Activated naive CD4-positive, alpha-beta T cell treated with anti-CD3 and anti-CD28 coated beads, Interleukin-2, amount 50 U/mL, for 72 hours (primary cell): ENCODE results near the gene WDR1. TPM values are rescaled to one million over a fixed set of nuclear protein-coding genes. Genes with fewer than 3 reads are reported as not detected.

ENCODE experiments used
- ATAC-seq, 2 donors: fragments of 150-1000 bp; cut with Tn5 transposase; 2 replicates each; pipeline ENCODE4 v1.10.0; 2021; ENCODE audit warnings: mild to moderate bottlenecking in 2 of 2, moderate library complexity in 2 of 2
- DNase-seq, 2 donors: peaks; one replicate each; pipeline ENCODE4 v3.0.0; 2021 to 2022; ENCODE audit warnings: low spot score in 2 of 2
- H3K27ac Mint-ChIP-seq, 2 donors: one replicate each; pipeline ENCODE4 v1.8.0; 2022; ENCODE audit warnings: mild to moderate bottlenecking in 2 of 2, mixed read lengths in 2 of 2
- H3K36me3 Mint-ChIP-seq, 2 donors: one replicate each; pipeline ENCODE4 v1.8.0; 2022; ENCODE audit warnings: mixed read lengths in 2 of 2
- H3K9me3 Mint-ChIP-seq, 2 donors: one replicate each; pipeline ENCODE4 v1.8.0; 2022; ENCODE audit warnings: mixed read lengths in 2 of 2
- total RNA-seq, 2 donors: library from RNA; stranded (reverse); gene quantifications; one replicate each; pipeline ENCODE4 v1.2.3, GENCODE V29; 2022

Gene WDR1, protein sequence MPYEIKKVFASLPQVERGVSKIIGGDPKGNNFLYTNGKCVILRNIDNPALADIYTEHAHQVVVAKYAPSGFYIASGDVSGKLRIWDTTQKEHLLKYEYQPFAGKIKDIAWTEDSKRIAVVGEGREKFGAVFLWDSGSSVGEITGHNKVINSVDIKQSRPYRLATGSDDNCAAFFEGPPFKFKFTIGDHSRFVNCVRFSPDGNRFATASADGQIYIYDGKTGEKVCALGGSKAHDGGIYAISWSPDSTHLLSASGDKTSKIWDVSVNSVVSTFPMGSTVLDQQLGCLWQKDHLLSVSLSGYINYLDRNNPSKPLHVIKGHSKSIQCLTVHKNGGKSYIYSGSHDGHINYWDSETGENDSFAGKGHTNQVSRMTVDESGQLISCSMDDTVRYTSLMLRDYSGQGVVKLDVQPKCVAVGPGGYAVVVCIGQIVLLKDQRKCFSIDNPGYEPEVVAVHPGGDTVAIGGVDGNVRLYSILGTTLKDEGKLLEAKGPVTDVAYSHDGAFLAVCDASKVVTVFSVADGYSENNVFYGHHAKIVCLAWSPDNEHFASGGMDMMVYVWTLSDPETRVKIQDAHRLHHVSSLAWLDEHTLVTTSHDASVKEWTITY
- 100 to 1,000 TPM; 382 to 520 TPM for total RNA-seq

DNA sequence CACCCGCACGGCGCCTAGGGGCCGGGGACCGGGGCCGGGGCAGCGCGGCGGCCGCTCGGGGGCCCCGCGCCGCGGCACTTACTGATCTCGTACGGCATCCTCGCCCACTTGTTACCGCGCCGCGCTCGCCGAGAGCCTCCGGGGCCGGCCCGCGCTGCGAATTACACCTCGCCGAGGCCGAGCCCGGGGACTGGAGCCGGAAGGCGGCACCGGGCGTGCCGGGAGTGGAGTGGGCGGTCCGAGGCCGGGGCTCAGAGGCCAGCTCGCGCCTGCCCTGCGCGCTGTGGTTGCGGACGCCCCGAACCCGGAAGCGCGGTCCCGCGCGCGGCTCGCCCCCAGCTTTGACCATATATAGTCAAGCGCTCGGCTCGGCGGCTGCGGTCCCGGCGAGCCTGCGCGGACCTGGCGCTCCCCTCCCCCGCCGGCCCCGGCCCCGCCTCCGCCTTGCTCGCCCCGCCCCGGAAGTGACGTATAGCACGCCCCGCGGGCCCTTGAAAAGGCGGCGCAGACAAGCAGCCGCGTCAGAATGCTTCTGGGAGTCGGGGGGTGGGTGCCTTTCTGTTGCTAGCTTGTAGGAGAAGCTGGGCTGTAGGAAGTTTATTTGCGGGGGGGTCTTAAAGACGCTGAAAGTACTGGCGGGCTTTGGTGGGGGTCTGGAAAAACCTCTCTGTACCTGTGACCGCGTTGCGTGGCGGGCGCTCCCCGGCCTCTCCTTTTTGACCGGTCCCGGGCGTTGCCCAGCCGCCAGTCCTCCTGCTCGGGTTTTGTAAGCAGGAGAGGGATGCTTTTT, at the start of gene WDR1:
Gene WDR1, minus strand, starts transcription at position 231 of the 790 bp plus-strand sequence. Its CDS starts 133 bp downstream, at position 98.
- Mint-ChIP-seq H3K27ac (peak within 1 kb of the TSS; percentile 99 to 100), H3K9me3 (no peaks in the 10 kb centered on the region), H3K36me3 (peaks cover 48 to 51% of the 10 kb centered on the region in 2 donors)
- peak; percentile 95 to 96 for DNase-seq
- peak; percentile 85 for ATAC-seq

GRCh38 chr4:10164877-10165283, 48.3 kb upstream of the WDR1 start:
- DNase-seq (no peak), ATAC-seq (no peak)
- Mint-ChIP-seq H3K27ac (no peak overlapping the region), H3K36me3 (no peaks in the 10 kb centered on the region), H3K9me3 (no peaks in the 10 kb centered on the region)

DNA sequence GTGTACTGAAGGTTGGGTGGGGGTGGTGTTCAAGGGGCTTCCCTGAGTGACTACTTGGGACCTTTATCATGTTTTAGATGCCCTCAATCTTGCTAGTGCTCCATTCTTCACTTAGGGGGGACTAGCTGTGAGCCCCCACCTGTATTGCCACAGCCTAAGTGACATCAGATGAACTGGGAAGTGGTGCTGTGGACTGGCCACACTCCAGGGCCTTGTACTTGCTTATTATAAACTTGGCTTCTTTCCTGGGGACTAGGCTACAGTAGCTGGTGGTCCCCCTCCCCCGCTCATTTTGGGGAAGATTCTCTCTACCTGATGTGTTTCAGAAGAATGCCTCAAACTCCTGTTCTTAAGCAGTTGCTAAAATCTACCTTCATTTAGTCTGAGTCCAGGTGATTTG, 46.7 kb upstream of the WDR1 start:
- no peak for DNase-seq
- Mint-ChIP-seq H3K27ac (no peak overlapping the region), H3K9me3 (no peaks in the 10 kb centered on the region), H3K36me3 (no peaks in the 10 kb centered on the region)
- ATAC-seq: no peak

GRCh38 chr4:10162341-10163000, 45.9 kb upstream of the WDR1 start:
- no peaks in the 10 kb centered on the region for H3K36me3 Mint-ChIP-seq
- ATAC-seq: peak in 1 of 2 donors; percentile 3
- H3K9me3 Mint-ChIP-seq: no peaks in the 10 kb centered on the region
- DNase-seq: no peak
- peak overlapping the region in 1 of 2 donors; percentile 66 for H3K27ac Mint-ChIP-seq

GRCh38 chr4:10161840-10162239, 45.2 kb upstream of the WDR1 start:
- peak in 1 of 2 donors; percentile 66 for DNase-seq
- Mint-ChIP-seq H3K9me3 (no peaks in the 10 kb centered on the region), H3K36me3 (no peaks in the 10 kb centered on the region), H3K27ac (peak overlapping the region in 1 of 2 donors; percentile 66)
- ATAC-seq: peak; percentile 80 to 90

DNA sequence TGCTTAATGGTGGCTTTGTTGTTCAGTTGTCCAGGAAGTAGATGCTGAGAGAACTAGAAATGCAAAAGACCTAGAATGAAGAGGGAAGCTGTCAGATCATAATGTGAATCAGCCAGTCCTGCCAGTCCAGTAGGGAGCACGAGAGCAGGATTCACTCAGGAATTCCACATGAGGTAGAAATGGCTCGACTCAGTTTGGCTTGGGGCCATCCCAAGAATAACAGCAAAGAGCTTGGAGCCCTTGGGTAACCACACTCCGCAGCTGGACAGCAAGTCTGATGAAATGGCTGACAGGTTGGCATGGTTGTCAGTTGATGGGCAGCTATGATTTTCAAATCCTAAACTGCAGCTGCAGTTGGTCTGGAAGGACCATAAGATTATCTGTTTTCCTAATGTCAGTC, 44.5 kb upstream of the WDR1 start:
- DNase-seq (no peak), ATAC-seq (no peak)
- Mint-ChIP-seq H3K27ac (peak overlapping the region in 1 of 2 donors; percentile 66), H3K36me3 (no peaks in the 10 kb centered on the region), H3K9me3 (no peaks in the 10 kb centered on the region)

DNA sequence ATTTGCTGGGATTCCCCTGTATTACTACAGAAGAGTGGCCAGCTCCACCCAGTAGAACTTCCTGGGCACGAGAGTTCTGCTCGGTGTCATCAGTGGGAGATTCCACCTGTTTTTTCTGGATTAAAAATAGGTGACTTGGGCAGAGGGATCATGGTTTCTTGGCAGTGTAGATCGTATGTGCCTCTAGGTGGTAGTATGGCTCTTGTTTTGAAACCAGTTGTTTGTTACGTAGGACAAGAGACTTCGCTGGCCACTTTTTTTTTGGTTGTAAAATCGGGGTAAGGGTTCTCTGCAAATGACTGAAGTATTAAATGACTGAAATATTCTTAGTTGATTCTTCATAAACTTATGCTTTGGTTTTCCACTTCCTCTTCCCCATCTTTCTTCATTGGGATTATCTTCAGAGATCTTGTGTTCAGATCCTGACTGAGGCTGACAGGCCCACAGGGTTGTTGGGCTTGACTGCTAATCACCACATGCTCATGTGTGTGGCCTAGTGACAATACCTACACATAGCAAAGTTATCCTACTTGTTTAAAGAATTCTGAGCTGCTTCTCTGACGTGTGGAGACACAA, 43.8 kb upstream of the WDR1 start:
- ATAC-seq (no peak), DNase-seq (no peak)
- H3K27ac Mint-ChIP-seq: peak overlapping the region in 1 of 2 donors; percentile 64
- no peaks in the 10 kb centered on the region for H3K9me3 Mint-ChIP-seq
- H3K36me3 Mint-ChIP-seq: no peaks in the 10 kb centered on the region

GRCh38 chr4:10159671-10160070, 43.1 kb upstream of the WDR1 start:
- Mint-ChIP-seq H3K36me3 (no peaks in the 10 kb centered on the region), H3K9me3 (no peaks in the 10 kb centered on the region), H3K27ac (no peak overlapping the region)
- no peak for DNase-seq
- no peak for ATAC-seq

GRCh38 chr4:10158333-10158942, 41.8 kb upstream of the WDR1 start:
- no peak for ATAC-seq
- no peaks in the 10 kb centered on the region for H3K36me3 Mint-ChIP-seq
- no peak for DNase-seq
- no peaks in the 10 kb centered on the region for H3K9me3 Mint-ChIP-seq
- no peak overlapping the region for H3K27ac Mint-ChIP-seq

DNA sequence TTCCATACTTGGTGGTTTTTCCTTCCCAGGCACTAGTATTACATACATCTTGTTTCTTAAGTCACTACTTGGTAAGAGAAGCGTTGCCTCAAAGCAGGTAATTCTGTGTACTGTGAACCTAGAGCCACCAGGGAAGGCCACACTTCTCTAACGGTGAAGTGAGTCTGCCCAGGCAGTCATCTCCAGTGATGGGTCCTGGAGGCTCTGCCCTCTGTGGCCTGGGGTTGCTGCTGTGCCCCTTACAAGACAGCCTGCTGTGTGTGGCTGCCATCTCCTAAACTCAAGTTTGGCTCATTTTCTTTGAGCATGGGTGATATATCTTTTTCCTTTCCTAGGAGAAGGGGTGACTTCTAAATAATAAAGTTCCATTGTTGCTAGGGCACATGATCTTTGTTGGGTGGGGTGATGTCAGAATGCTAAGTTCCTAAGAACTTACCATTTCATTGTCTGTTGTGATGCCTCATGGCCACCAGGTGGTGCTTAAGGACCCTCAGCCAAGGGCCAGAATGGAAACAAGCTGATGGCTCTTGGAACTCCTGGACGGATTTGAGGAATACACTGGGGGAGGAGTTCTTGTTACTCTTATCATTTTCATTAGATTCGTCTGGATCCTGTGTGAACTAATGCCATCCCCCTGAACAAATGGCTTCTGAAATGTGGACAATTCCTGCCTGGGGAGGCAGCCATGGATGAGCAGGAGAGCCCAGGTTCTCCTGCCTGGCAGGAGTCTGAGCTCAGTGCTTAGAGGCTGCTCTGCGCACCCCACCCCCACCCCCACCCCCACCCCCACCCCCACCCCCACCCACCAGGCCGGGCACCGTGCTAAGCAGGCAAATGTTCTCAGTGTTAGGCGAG, 41.1 kb upstream of the WDR1 start:
- H3K27ac Mint-ChIP-seq: peak overlapping the region in 1 of 2 donors; percentile 63

DNA sequence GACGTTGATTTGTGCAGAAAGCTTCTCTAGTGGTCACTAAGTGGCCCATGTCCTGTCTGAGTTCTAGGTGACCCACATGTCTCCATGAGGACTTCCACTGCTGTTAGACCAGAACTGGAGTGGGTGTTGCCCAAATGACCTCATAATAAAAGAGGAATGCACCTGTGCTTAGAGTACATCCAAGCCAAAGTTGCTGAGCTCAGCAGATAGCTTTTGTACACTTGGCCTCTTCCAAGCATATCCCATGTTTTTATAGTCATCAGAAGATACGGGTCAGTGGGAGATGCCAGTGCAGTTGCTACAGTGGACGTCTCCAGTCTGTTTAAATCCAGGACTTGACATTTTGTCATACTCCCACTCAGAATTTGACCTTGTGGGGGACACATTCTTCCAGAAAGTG, 37.6 kb upstream of the WDR1 start:
- Mint-ChIP-seq H3K27ac (no peak overlapping the region), H3K36me3 (no peaks in the 10 kb centered on the region), H3K9me3 (no peaks in the 10 kb centered on the region)
- ATAC-seq (no peak), DNase-seq (no peak)

More for the DNA sequence above, 41.1 kb upstream of the WDR1 start:
- no peaks in the 10 kb centered on the region for H3K36me3 Mint-ChIP-seq
- peak in 1 of 2 donors; percentile 19 for DNase-seq
- ATAC-seq: peak; percentile 39 to 43
- no peaks in the 10 kb centered on the region for H3K9me3 Mint-ChIP-seq

DNA sequence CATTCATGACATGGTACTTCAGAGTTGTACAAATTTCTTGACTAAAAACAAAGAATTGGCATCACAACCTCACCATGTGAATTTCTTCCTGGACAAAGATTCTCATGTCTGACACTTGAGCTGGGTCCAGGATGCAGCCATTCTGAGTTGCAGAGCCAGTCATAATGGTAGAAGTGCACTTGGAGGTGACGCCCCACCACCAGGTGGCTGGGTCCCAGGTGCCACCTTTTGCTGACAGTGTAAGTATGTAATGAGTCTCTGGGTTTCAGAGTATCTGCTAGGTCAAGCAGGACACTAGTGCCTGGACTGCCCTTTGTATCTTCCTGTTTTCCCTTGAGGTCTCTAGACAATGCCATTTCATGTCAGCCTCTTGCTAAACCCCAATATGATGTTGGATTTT, 36.6 kb upstream of the WDR1 start:
- no peaks in the 10 kb centered on the region for H3K9me3 Mint-ChIP-seq
- DNase-seq: no peak
- no peak for ATAC-seq
- no peak overlapping the region for H3K27ac Mint-ChIP-seq
- no peaks in the 10 kb centered on the region for H3K36me3 Mint-ChIP-seq

- H3K27ac Mint-ChIP-seq: no peak overlapping the region
- H3K9me3 Mint-ChIP-seq: no peaks in the 10 kb centered on the region
- no peak for ATAC-seq
- no peaks in the 10 kb centered on the region for H3K36me3 Mint-ChIP-seq
- DNase-seq: no peak
These were observed 34.6 kb upstream of the WDR1 start for GRCh38 chr4:10151182-10151581.

- no peak for DNase-seq
- no peak overlapping the region for H3K27ac Mint-ChIP-seq
- H3K36me3 Mint-ChIP-seq: no peaks in the 10 kb centered on the region
- no peaks in the 10 kb centered on the region for H3K9me3 Mint-ChIP-seq
- no peak for ATAC-seq
These were observed 28.4 kb upstream of the WDR1 start for GRCh38 chr4:10144966-10145365.

DNA sequence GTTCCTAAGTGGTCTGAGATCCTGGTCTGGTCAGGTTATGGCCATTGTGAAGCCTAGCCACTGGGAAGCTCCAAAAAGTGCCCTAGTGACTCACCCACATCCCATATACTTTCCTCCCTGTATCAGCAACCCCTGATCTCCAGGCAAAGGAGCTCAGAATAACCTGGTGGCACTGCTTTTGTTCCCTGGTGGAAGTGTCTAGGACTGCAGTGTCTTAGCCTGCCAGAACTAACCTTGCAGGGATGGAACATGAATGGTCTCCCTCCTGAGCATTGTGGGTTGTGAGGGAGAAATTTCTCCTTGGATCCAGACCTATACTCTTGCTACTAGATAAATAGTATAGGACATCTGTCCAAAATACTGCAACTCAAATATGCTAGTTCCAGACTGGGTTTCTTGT, 27.9 kb upstream of the WDR1 start:
- no peak overlapping the region for H3K27ac Mint-ChIP-seq
- ATAC-seq: no peak
- DNase-seq: no peak
- no peaks in the 10 kb centered on the region for H3K36me3 Mint-ChIP-seq
- no peaks in the 10 kb centered on the region for H3K9me3 Mint-ChIP-seq
